RCC 7860 (cell line): Measurements from ENCODE around the gene CHMP1B.
"Not testable (repeated sequence)": the region's sequence is repeated elsewhere in the genome, so short reads cannot be mapped to it uniquely, and the experiment has no call there.

Experiments used
- DNase-seq: peaks from one replicate; pipeline ENCODE4 v3.0.0-alpha.2; 2015; ENCODE audit warnings: low spot score
- FAIRE-seq: peaks from 2 replicates; lab custom pipeline; 2012; peaks lifted over from hg19 to GRCh38; lab: Jason Lieb, UNC

Gene CHMP1B

GRCh38 chr18:11866329-11866728 lies 15.1 kb downstream of the CHMP1B start:
- DNase-seq (no peak), FAIRE-seq (no peak)

GRCh38 chr18:11866764-11867163 lies 15.6 kb downstream of the CHMP1B start:
- DNase-seq: no peak
- FAIRE-seq: no peak

GRCh38 chr18:11868230-11868629 lies 17.0 kb downstream of the CHMP1B start:
- FAIRE-seq: no peak
- DNase-seq: no peak

- DNase-seq (no peak), FAIRE-seq (no peak)
These were observed 20.3 kb downstream of the CHMP1B start for GRCh38 chr18:11871501-11871900.

- no peak for FAIRE-seq
These were observed 21.4 kb downstream of the CHMP1B start for GRCh38 chr18:11872479-11873136.

GRCh38 chr18:11873670-11874340 lies 22.6 kb downstream of the CHMP1B start:
- DNase-seq: no peak
- no peak for FAIRE-seq

More at GRCh38 chr18:11872479-11873136, 21.4 kb downstream of the CHMP1B start:
- peak; percentile 29 for DNase-seq

GRCh38 chr18:11874676-11875075 lies 23.5 kb downstream of the CHMP1B start:
- DNase-seq (no peak), FAIRE-seq (no peak)

- no peak for FAIRE-seq
- no peak for DNase-seq
These were observed 26.4 kb downstream of the CHMP1B start for GRCh38 chr18:11877497-11878135.

- DNase-seq: no peak
- no peak for FAIRE-seq
These were observed 29.5 kb downstream of the CHMP1B start for GRCh38 chr18:11880586-11881304.

GRCh38 chr18:11882636-11883035 lies 31.4 kb downstream of the CHMP1B start:
- no peak for FAIRE-seq
- DNase-seq: no peak

- no peak for FAIRE-seq
- DNase-seq: no peak
These were observed 31.9 kb downstream of the CHMP1B start for GRCh38 chr18:11883153-11883552.

GRCh38 chr18:11884396-11885030 lies 33.3 kb downstream of the CHMP1B start:
- DNase-seq: no peak
- FAIRE-seq: no peak

- no peak for FAIRE-seq
- DNase-seq: no peak
These were observed 34.2 kb downstream of the CHMP1B start for GRCh38 chr18:11885278-11885947.

GRCh38 chr18:11886577-11887110 lies 35.4 kb downstream of the CHMP1B start:
- FAIRE-seq (no peak), DNase-seq (no peak)

- peak; percentile 85 for FAIRE-seq
These were observed 36.3 kb downstream of the CHMP1B start for GRCh38 chr18:11887328-11888128.

GRCh38 chr18:11888726-11889125 lies 37.5 kb downstream of the CHMP1B start:
- FAIRE-seq (no peak), DNase-seq (no peak)

More at GRCh38 chr18:11887328-11888128, 36.3 kb downstream of the CHMP1B start:
- peak; percentile 80 for DNase-seq

GRCh38 chr18:11889284-11889683 lies 38.1 kb downstream of the CHMP1B start:
- FAIRE-seq (no peak), DNase-seq (no peak)

GRCh38 chr18:11891737-11892136 lies 40.5 kb downstream of the CHMP1B start:
- DNase-seq (no peak), FAIRE-seq (no peak)

- not testable (repeated sequence) for DNase-seq
These were observed 41.2 kb downstream of the CHMP1B start for GRCh38 chr18:11892438-11892837.

More at GRCh38 chr18:11892438-11892837, 41.2 kb downstream of the CHMP1B start:
- FAIRE-seq: not testable (repeated sequence)
